Measurements from ENCODE around the gene DRG2. TPM values are rescaled to one million over a fixed set of nuclear protein-coding genes. Genes with fewer than 3 reads are reported as not detected.
A peak's percentile ranks its signal among the peaks of the same experiment; 100 is the strongest.

DRG2 gene
- total RNA-seq, 1 donor from 2014 or later, result 35.1 TPM

DNA sequence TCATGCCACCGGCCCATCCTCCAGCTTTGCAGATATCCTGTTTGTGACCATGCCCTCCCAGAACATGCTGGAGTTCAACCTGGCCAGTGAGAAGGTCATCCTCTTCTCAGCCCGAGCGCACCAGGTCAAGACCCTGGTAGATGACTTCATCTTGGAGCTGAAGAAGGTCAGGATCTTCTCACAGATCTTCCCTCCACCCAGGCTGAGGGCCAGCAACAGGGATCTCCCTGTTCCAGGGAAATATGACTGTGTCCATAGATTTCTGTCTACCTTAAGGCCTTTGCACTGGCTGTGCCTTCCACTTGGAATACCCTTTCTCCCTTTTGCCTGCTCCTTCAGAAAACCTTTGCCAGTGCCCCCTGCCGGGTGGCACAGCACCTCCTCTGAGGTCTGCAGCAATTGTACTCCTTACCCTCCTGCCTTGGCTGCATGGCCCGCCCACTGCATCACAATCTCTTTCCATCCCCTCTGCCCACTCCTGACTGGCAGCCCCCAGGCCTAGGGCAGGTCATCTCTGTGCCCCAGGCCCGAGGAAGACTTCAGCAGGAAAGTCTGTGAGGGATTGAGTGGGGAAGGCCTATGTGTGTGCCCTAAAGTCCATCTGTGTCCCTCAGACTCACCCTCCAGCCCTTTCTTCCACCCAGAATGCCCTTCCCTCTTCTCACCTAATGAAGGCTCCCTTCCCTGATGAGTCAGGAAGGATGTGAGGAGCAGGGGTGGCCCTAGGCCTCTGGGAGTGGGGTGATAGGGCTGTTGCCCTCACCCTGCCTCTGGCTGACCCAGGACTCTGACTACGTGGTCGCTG, 68.6 kb downstream of the DRG2 start:
- H3K36me3 ChIP-seq, result no peaks in the 10 kb centered on the region
- peaks cover 18% of the 10 kb centered on the region for H3K4me1 ChIP-seq
- DNase-seq (no peak), ATAC-seq (no peak)
- intact Hi-C loops (cut with DNase I), result no loop called here
- H3K27ac ChIP-seq, result peak overlapping the region; percentile 42
- TF ChIP-seq, protein P1, sequence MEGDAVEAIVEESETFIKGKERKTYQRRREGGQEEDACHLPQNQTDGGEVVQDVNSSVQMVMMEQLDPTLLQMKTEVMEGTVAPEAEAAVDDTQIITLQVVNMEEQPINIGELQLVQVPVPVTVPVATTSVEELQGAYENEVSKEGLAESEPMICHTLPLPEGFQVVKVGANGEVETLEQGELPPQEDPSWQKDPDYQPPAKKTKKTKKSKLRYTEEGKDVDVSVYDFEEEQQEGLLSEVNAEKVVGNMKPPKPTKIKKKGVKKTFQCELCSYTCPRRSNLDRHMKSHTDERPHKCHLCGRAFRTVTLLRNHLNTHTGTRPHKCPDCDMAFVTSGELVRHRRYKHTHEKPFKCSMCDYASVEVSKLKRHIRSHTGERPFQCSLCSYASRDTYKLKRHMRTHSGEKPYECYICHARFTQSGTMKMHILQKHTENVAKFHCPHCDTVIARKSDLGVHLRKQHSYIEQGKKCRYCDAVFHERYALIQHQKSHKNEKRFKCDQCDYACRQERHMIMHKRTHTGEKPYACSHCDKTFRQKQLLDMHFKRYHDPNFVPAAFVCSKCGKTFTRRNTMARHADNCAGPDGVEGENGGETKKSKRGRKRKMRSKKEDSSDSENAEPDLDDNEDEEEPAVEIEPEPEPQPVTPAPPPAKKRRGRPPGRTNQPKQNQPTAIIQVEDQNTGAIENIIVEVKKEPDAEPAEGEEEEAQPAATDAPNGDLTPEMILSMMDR (IDR thresholded peaks at IDR 0.05), result no peak
- no peaks in the 10 kb centered on the region for H3K9me3 ChIP-seq
- no peaks in the 10 kb centered on the region for H3K27me3 ChIP-seq
- no peak overlapping the region for H3K4me3 ChIP-seq

GRCh38 chr17:18156976-18157280, 69.2 kb downstream of the DRG2 start:
- Histone ChIP-seq H3K36me3 (no peaks in the 10 kb centered on the region), H3K4me3 (no peak overlapping the region), H3K9me3 (no peaks in the 10 kb centered on the region), H3K27ac (no peak overlapping the region), H3K27me3 (no peaks in the 10 kb centered on the region), H3K4me1 (peaks cover 18% of the 10 kb centered on the region)
- DNase-seq (no peak), ATAC-seq (no peak)
- intact Hi-C loops (cut with DNase I), result no loop called here
- TF ChIP-seq, protein P1 (IDR thresholded peaks at IDR 0.05), result no peak

Other genes with a start within 250 kb of the DRG2 start
- 76.7 TPM for gene TOM1L2, start 115.5 kb upstream of the DRG2 start, total RNA-seq
- 3.3 TPM for gene DRC3, start 115.1 kb upstream of the DRG2 start, total RNA-seq
- 26.3 TPM for gene ATPAF2, start 48.8 kb upstream of the DRG2 start, total RNA-seq
- gene GID4, start 48.5 kb upstream of the DRG2 start, total RNA-seq, result 11.6 TPM
- gene MYO15A, start 20.8 kb downstream of the DRG2 start, total RNA-seq, result 2.8 TPM
- 99.1 TPM for gene ALKBH5, start 95.9 kb downstream of the DRG2 start, total RNA-seq
- gene LLGL1, start 137.7 kb downstream of the DRG2 start, total RNA-seq, result 11.7 TPM
- gene FLII, start 170.8 kb downstream of the DRG2 start, total RNA-seq, result 295 TPM
- 12.0 TPM for gene MIEF2, start 172.7 kb downstream of the DRG2 start, total RNA-seq
- gene TOP3A, start 227.0 kb downstream of the DRG2 start, total RNA-seq, result 29.5 TPM
- gene SMCR8, start 227.3 kb downstream of the DRG2 start, total RNA-seq, result 25.2 TPM

All from upper lobe of right lung (tissue), 1 donor.